NB4 (cell line): ENCODE results near the gene KLHL25.

Experiments
- DNase-seq: peaks from one replicate; pipeline ENCODE4 v3.0.0; 2010; ENCODE audit warnings: low read depth
- H3K4me3 ChIP-seq: one replicate; pipeline ENCODE4 v1.5.1; 2011; ENCODE audit warnings: mild to moderate bottlenecking, low read depth, low read length, moderate library complexity
- CTCF ChIP-seq: IDR thresholded peaks from one replicate; pipeline ENCODE4 v1.5.1; 2012; ENCODE audit warnings: low read depth, low read length
- MYC ChIP-seq: IDR thresholded peaks from 2 replicates; pipeline ENCODE4 v1.6.1; 2011; ENCODE audit warnings: low read depth, low read length
- POLR2A ChIP-seq: IDR thresholded peaks from 2 replicates; pipeline ENCODE4 v1.6.1; 2011; ENCODE audit warnings: mild to moderate bottlenecking; ENCODE audit not compliant: insufficient read length; ENCODE audit errors: extremely low read depth
- TF ChIP-seq, protein P1 (sequence below): IDR thresholded peaks from 2 replicates; pipeline ENCODE4 v1.6.1; 2011; ENCODE audit warnings: low read depth, low read length

KLHL25 gene

DNA sequence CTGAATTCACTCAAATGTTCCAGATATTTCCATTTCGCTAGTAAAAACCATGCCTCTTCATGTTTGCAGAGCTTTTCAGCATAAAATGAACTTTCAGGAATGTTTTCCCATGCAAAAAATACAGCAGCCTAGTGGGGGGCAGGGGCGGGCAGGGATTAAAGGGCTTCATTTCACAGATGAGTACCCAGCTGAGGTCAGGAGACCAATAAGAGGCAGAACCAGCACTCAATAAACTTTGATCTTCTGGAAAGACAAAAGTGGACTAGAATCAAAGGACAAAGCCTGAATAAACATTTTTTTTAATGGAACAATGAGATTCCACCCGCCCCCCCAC lies 8.0 kb downstream of the KLHL25 start:
- DNase-seq, result no peak

GRCh38 chr15:85785887-85786780 lies 8.6 kb downstream of the KLHL25 start:
- no peak for TF ChIP-seq CTCF
- TF ChIP-seq, protein P1, sequence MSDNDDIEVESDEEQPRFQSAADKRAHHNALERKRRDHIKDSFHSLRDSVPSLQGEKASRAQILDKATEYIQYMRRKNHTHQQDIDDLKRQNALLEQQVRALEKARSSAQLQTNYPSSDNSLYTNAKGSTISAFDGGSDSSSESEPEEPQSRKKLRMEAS, result no peak
- no peak for TF ChIP-seq POLR2A
- no peak for TF ChIP-seq MYC
- H3K4me3 ChIP-seq, result peak overlapping the region; percentile 12
- peak; percentile 23 for DNase-seq

More for the DNA sequence above, 8.0 kb downstream of the KLHL25 start:
- TF ChIP-seq CTCF (no peak), MYC (no peak), POLR2A (no peak)
- TF ChIP-seq, protein P1, result no peak
- no peak overlapping the region for H3K4me3 ChIP-seq

- no peak overlapping the region for H3K4me3 ChIP-seq
- DNase-seq, result no peak
- TF ChIP-seq MYC (no peak), POLR2A (no peak), CTCF (no peak)
- TF ChIP-seq, protein P1, result no peak
These were observed 12.7 kb downstream of the KLHL25 start for GRCh38 chr15:85782064-85782463.

GRCh38 chr15:85781099-85781498 lies 13.6 kb downstream of the KLHL25 start:
- TF ChIP-seq POLR2A, result no peak
- TF ChIP-seq, protein P1, result no peak
- TF ChIP-seq MYC, result no peak
- TF ChIP-seq CTCF, result no peak
- DNase-seq, result no peak
- no peak overlapping the region for H3K4me3 ChIP-seq

DNA sequence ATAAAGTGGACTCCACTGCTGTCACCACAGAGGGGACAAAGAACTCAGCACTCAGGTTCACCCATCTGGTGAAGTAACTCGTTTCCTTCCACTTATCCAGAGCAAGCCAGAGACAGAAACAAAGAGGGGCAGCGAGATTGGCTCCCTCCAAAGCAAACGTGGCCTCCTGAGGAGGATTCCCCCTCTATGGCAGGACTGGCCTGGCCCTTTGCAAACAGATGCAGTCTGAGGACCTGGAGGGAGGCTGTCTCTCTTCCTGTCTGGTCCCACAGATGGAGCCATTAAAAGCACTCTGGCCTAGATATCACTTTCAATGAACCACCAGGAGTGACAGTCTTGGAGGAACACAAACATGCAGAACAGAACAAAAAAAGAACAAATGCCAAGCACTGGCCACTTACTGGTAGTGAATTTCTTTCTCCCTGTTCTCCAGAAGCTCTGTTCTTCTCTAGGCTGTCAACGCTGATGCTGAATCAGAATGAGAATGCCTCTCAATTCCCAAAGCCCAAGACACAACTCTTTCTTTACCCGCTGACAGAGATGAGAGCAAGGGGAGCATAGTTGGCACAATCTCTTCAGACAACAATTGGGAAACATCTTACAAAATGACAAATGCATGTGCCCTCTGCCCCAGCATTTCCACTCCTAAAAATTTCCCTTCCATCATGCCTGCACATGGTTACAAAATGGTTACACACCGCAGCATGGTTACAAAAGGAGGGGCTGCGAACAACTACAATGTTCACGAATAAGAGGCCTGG lies 14.3 kb downstream of the KLHL25 start:
- no peak overlapping the region for H3K4me3 ChIP-seq
- TF ChIP-seq MYC (no peak), POLR2A (no peak), CTCF (no peak)
- TF ChIP-seq, protein P1, result no peak
- DNase-seq, result no peak
